HG02870 (cell line): ENCODE data around the gene TRIM29.
"Not testable (repeated sequence)": the region's sequence is repeated elsewhere in the genome, so short reads cannot be mapped to it uniquely, and the experiment has no call there.

ENCODE experiments used
- ATAC-seq: cut with Tn5 transposase; IDR thresholded peaks from one replicate; pipeline ENCODE4 v1.9.1; 2021; ENCODE audit warnings: mild to moderate bottlenecking, moderate library complexity; ENCODE audit not compliant: unreplicated experiment

Gene TRIM29

GRCh38 chr11:120137611-120138521, at the start of gene TRIM29:
TSS of gene TRIM29 (minus strand) at chr11:120138113. CDS start at chr11:120138031, 82 bp downstream.
- ATAC-seq = no peak

GRCh38 chr11:120186774-120187591, 49.1 kb upstream of the TRIM29 start:
- ATAC-seq = no peak

GRCh38 chr11:120186456-120186773, 48.5 kb upstream of the TRIM29 start:
- no peak for ATAC-seq

GRCh38 chr11:120185706-120186455, 48.0 kb upstream of the TRIM29 start:
- no peak for ATAC-seq

GRCh38 chr11:120184946-120185705, 47.2 kb upstream of the TRIM29 start:
- ATAC-seq = no peak

GRCh38 chr11:120184371-120184945, 46.5 kb upstream of the TRIM29 start:
- ATAC-seq = no peak

GRCh38 chr11:120183701-120184141, 45.8 kb upstream of the TRIM29 start:
- no peak for ATAC-seq

GRCh38 chr11:120182790-120183491, 45.0 kb upstream of the TRIM29 start:
- ATAC-seq = no peak

- no peak for ATAC-seq
These were observed 44.5 kb upstream of the TRIM29 start for GRCh38 chr11:120182372-120182771.

- ATAC-seq = no peak
These were observed 43.6 kb upstream of the TRIM29 start for GRCh38 chr11:120181376-120181975.

- no peak for ATAC-seq
These were observed 42.8 kb upstream of the TRIM29 start for GRCh38 chr11:120180551-120181232.

GRCh38 chr11:120180063-120180462, 42.1 kb upstream of the TRIM29 start:
- ATAC-seq = not testable (repeated sequence)

GRCh38 chr11:120179057-120179672, 41.3 kb upstream of the TRIM29 start:
- ATAC-seq = no peak

- no peak for ATAC-seq
These were observed 40.7 kb upstream of the TRIM29 start for GRCh38 chr11:120178561-120179056.

- ATAC-seq = no peak
These were observed 37.0 kb upstream of the TRIM29 start for GRCh38 chr11:120174866-120175265.

GRCh38 chr11:120173807-120174206, 35.9 kb upstream of the TRIM29 start:
- no peak for ATAC-seq

- ATAC-seq = no peak
These were observed 35.2 kb upstream of the TRIM29 start for GRCh38 chr11:120173019-120173705.
